PC-9 (cell line): ENCODE results near the gene GCK. TPM values are rescaled to one million over a fixed set of nuclear protein-coding genes. Genes with fewer than 3 reads are reported as not detected.

ENCODE experiments used
- BruUV-seq: library from RNA; stranded (reverse); fragments of 400-500 nt; replicated peaks from 2 replicates; lab custom pipeline; 2021; lab: Mats Ljungman, UMichigan
- CTCF ChIA-PET: fragments of 300-600 bp; sonication (Branson Sonifier 250); formaldehyde crosslinking; loops from one replicate; lab custom pipeline; 2022; ENCODE audit warnings: antibody characterized with exemption; lab: Charles Lee
- POLR2A ChIA-PET: fragments of 300-600 bp; sonication (Branson Sonifier 250); formaldehyde crosslinking; loops from one replicate; lab custom pipeline; 2022; ENCODE audit warnings: antibody characterized with exemption; ENCODE audit not compliant: unreplicated experiment; lab: Charles Lee
- DNase-seq, 2 experiments: peaks; one replicate each; pipeline versions ENCODE4 v3.0.0 to v3.0.0-alpha.2; 2015 to 2022; ENCODE audit warnings: mixed read lengths in 1 of 2
- H2AFZ ChIP-seq: fragments of 200-600 bp; sonication (generic); 2 replicates; pipeline ENCODE4 v1.8.1; 2017; ENCODE audit warnings: antibody characterized with exemption
- H3F3A ChIP-seq: fragments of 200-600 bp; sonication (generic); 2 replicates; pipeline ENCODE4 v1.8.1; 2017; ENCODE audit warnings: antibody characterized with exemption, mild to moderate bottlenecking, low read depth; ENCODE audit not compliant: insufficient read depth
- H3K27ac ChIP-seq: fragments of 200-600 bp; sonication (generic); 2 replicates; pipeline ENCODE4 v1.6.1; 2016; ENCODE audit warnings: mixed run types
- H3K27me3 ChIP-seq: fragments of 200-600 bp; sonication (generic); 2 replicates; pipeline ENCODE4 v1.6.1; 2016; ENCODE audit warnings: low read depth, mixed run types; ENCODE audit not compliant: insufficient read depth
- H3K36me3 ChIP-seq: fragments of 200-600 bp; sonication (generic); 2 replicates; pipeline ENCODE4 v1.6.1; 2016; ENCODE audit warnings: low read depth, mixed run types
- H3K4me1 ChIP-seq: fragments of 200-600 bp; sonication (generic); replicated peaks from 2 replicates; pipeline ENCODE4 v1.6.1; 2016; ENCODE audit warnings: mixed run types; ENCODE audit not compliant: insufficient read depth
- H3K4me2 ChIP-seq: fragments of 200-600 bp; sonication (generic); 2 replicates; pipeline ENCODE4 v1.6.1; 2017; ENCODE audit warnings: mixed run types
- H3K4me3 ChIP-seq: fragments of 200-600 bp; sonication (generic); 2 replicates; pipeline ENCODE4 v1.6.1; 2016; ENCODE audit warnings: mixed run types
- H3K79me2 ChIP-seq: fragments of 200-600 bp; sonication (generic); 2 replicates; pipeline ENCODE4 v1.6.1; 2017; ENCODE audit warnings: low read depth, mixed run types
- H3K9me2 ChIP-seq: fragments of 200-600 bp; sonication (generic); 2 replicates; pipeline ENCODE4 v1.8.1; 2017; ENCODE audit warnings: mild to moderate bottlenecking; ENCODE audit not compliant: insufficient read depth
- H3K9me3 ChIP-seq: fragments of 200-600 bp; sonication (generic); 2 replicates; pipeline ENCODE4 v1.8.1; 2016; ENCODE audit warnings: low read depth; ENCODE audit not compliant: insufficient read depth
- H4K20me1 ChIP-seq: fragments of 200-600 bp; sonication (generic); 2 replicates; pipeline ENCODE4 v1.8.1; 2017; ENCODE audit not compliant: insufficient read depth
- CTCF ChIP-seq: fragments of 200-600 bp; sonication (generic); conservative IDR thresholded peaks from 2 replicates; pipeline ENCODE4 v1.6.1; 2017; ENCODE audit warnings: mixed run types, antibody characterized with exemption, mild to moderate bottlenecking, moderate library complexity
- EZH2 ChIP-seq: fragments of 200-600 bp; sonication (generic); IDR thresholded peaks from 2 replicates; pipeline ENCODE4 v1.8.0; 2017; ENCODE audit warnings: antibody characterized with exemption, low read depth
- intact Hi-C: fragments of 100-400 bp; cut with micrococcal nuclease; formaldehyde crosslinking; loops from one replicate; pipeline ENCODE4 v1.10.0; 2022; ENCODE audit not compliant: unreplicated experiment
- total RNA-seq: library from RNA; stranded (reverse); gene quantifications from 2 replicates; pipeline ENCODE4 v1.2.3, GENCODE V29; 2021

Gene GCK
- total RNA-seq, 1 experiment from 2014 or later = not detected

- peak; percentile 94 to 100 for DNase-seq
- Histone ChIP-seq H3K4me1 (peaks cover 11% of the 10 kb centered on the region), H4K20me1 (no peaks in the 10 kb centered on the region; the same call in none of the 2 replicates), H3K36me3 (peaks cover 30% of the 10 kb centered on the region), H3K9me2 (no peaks in the 10 kb centered on the region), H3K79me2 (peaks cover 40% of the 10 kb centered on the region), H3F3A (peaks cover 11% of the 10 kb centered on the region; the same call in 1 of the 2 replicates), H3K9me3 (no peaks in the 10 kb centered on the region), H3K27me3 (no peaks in the 10 kb centered on the region), H3K4me3 (peak within 1 kb of the TSS; percentile 65), H3K4me2 (peak within 1 kb of the TSS; percentile 97), H2AFZ (peak within 1 kb of the TSS; percentile 89), H3K27ac (peak within 1 kb of the TSS; percentile 1; the same call in 1 of the 2 replicates)
- TF ChIP-seq CTCF (no peak), EZH2 (no peak)
- ChIA-PET CTCF (interaction anchor here (0.6 to 1.6 kb wide), 4 partner anchors 8 to 90 kb away, joined by 3 to 9 read pairs (median 5); no protein-coding TSS in a partner anchor), POLR2A (interaction anchor here (0.6 to 0.7 kb wide), 5 partner anchors 48 to 540 kb away, joined by 3 to 7 read pairs (median 3); partner anchors contain the start of gene STK17A)
- intact Hi-C loops = loop anchor here (1.0 to 5.0 kb wide), 4 partner anchors 39 to 77 kb away; partner anchors contain the start of genes POLM and YKT6
- BruUV-seq = no TSS peak
These were observed 65.8 kb downstream of the GCK start, which contains the start of gene POLD2 for GRCh38 chr7:44123190-44124003. TSS of gene POLD2 (minus strand) at chr7:44123548. CDS start at chr7:44122053, 1,495 bp downstream.

DNA sequence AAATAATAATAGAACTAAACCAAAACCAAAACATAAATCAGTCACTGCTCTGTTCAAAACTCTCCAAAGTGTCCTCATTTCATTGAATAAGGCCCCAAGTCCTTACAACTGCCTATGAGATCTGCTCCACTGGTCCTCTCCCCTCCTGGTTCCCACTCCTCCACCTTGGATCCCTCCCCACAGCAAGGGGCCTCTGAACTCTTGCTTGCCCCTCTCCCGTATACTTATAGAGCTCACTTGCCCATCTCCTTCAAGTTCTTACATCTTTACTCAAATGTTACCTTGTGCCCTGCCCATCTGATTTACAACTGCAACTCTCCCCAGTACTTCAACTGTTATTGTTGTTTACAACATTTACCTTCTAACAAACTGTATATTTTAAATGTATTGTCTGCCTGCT lies 66.7 kb downstream of the GCK start:
- peak overlapping the region; percentile 74 for H2AFZ ChIP-seq
- H3K79me2 ChIP-seq = peaks cover 40% of the 10 kb centered on the region
- peaks cover 11% of the 10 kb centered on the region; the same call in 1 of the 2 replicates for H3F3A ChIP-seq
- DNase-seq = no peak
- H3K27ac ChIP-seq = peak overlapping the region; percentile 1; the same call in 1 of the 2 replicates
- H3K36me3 ChIP-seq = peaks cover 38% of the 10 kb centered on the region
- POLR2A ChIA-PET = interaction anchor here (0.6 kb wide), 1 partner anchor 540 kb away, joined by 3 read pairs; the partner anchor contains the start of gene STK17A
- H3K4me2 ChIP-seq = peak overlapping the region; percentile 97
- no peaks in the 10 kb centered on the region for H3K27me3 ChIP-seq
- peaks cover 11% of the 10 kb centered on the region for H3K4me1 ChIP-seq
- no peaks in the 10 kb centered on the region for H3K9me3 ChIP-seq
- CTCF ChIA-PET = interaction anchor here (0.6 to 1.6 kb wide), 3 partner anchors 9 to 98 kb away, joined by 4 to 9 read pairs (median 4); no protein-coding TSS in a partner anchor
- TF ChIP-seq EZH2 = no peak
- no peak for TF ChIP-seq CTCF
- H4K20me1 ChIP-seq = no peaks in the 10 kb centered on the region; the same call in none of the 2 replicates
- no peaks in the 10 kb centered on the region for H3K9me2 ChIP-seq
- H3K4me3 ChIP-seq = peak overlapping the region; percentile 65
- intact Hi-C loops = loop anchor here (2.0 to 5.0 kb wide), 2 partner anchors 40 kb away; partner anchors contain the start of gene POLM
- BruUV-seq = no TSS peak
